ENCODE results near the gene CRABP1. TPM values are rescaled to one million over a fixed set of nuclear protein-coding genes. Genes with fewer than 3 reads are reported as not detected.

CRABP1 gene
- total RNA-seq, 1 donor from 2014 or later: 0.30 TPM

DNA sequence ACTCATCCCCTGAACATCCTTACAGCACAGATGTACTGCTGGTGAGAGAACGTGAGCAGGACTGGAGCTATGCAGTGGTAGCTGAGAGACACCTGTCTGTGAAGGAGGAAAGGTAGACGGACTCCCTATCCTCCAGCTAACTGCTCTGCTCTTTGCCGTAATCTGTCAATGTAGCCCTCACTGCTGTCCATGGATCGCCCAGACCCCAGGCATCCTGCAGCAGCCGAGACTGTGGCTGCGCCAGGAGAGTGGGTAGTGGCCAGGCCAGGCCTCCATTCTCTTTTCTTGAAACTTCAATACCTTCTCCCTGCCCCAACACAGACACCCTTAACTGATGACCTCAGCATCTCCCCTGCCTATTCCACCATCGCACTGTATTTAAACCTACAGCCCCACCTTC lies 44.5 kb downstream of the CRABP1 start:
- no peak for TF ChIP-seq EZH2 (IDR thresholded peaks at IDR 0.05; ENCODE audit: insufficient read depth, low read length)
- TF ChIP-seq, protein P1, sequence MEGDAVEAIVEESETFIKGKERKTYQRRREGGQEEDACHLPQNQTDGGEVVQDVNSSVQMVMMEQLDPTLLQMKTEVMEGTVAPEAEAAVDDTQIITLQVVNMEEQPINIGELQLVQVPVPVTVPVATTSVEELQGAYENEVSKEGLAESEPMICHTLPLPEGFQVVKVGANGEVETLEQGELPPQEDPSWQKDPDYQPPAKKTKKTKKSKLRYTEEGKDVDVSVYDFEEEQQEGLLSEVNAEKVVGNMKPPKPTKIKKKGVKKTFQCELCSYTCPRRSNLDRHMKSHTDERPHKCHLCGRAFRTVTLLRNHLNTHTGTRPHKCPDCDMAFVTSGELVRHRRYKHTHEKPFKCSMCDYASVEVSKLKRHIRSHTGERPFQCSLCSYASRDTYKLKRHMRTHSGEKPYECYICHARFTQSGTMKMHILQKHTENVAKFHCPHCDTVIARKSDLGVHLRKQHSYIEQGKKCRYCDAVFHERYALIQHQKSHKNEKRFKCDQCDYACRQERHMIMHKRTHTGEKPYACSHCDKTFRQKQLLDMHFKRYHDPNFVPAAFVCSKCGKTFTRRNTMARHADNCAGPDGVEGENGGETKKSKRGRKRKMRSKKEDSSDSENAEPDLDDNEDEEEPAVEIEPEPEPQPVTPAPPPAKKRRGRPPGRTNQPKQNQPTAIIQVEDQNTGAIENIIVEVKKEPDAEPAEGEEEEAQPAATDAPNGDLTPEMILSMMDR (IDR thresholded peaks at IDR 0.05; ENCODE audit: insufficient read depth, low read depth, low read length): no peak
- no peak for FAIRE-seq
- H3K4me3 Mint-ChIP-seq (ENCODE audit: unreplicated experiment): no peak overlapping the region
- Histone ChIP-seq H3K4me3 (ENCODE audit: insufficient read depth, low read depth, low read length) (no peak overlapping the region), H3K27ac (ENCODE audit: low read depth, low read length) (no peak overlapping the region), H2AFZ (ENCODE audit: low read depth, low read length) (no peak overlapping the region), H3K4me2 (ENCODE audit: low read length) (no peak overlapping the region), H3K9me3 (ENCODE audit: insufficient read depth, low read depth, low read length) (no peaks in the 10 kb centered on the region), H4K20me1 (ENCODE audit: insufficient read depth, low read length) (no peaks in the 10 kb centered on the region), H3K4me1 (ENCODE audit: insufficient read depth, low read length) (no peaks in the 10 kb centered on the region), H3K27me3 (ENCODE audit: insufficient read depth, low read length) (peaks cover 34% of the 10 kb centered on the region), H3K79me2 (ENCODE audit: insufficient read depth, low read length) (no peaks in the 10 kb centered on the region), H3K9ac (ENCODE audit: low read length) (no peak overlapping the region), H3K36me3 (ENCODE audit: insufficient read depth, low read length) (no peaks in the 10 kb centered on the region)
- H3K36me3 Mint-ChIP-seq (ENCODE audit: low read depth, unreplicated experiment): no peaks in the 10 kb centered on the region
- H3K27ac Mint-ChIP-seq (ENCODE audit: unreplicated experiment): no peak overlapping the region
- H3K27me3 Mint-ChIP-seq (ENCODE audit: low read depth, unreplicated experiment): peaks cover 36% of the 10 kb centered on the region
- peaks cover 9% of the 10 kb centered on the region for H3K9me3 Mint-ChIP-seq (ENCODE audit: unreplicated experiment)
- DNase-seq (ENCODE audit: low read depth): no peak
- peaks cover under 1% of the 10 kb centered on the region for H3K4me1 Mint-ChIP-seq (ENCODE audit: low read depth, unreplicated experiment)

DNA sequence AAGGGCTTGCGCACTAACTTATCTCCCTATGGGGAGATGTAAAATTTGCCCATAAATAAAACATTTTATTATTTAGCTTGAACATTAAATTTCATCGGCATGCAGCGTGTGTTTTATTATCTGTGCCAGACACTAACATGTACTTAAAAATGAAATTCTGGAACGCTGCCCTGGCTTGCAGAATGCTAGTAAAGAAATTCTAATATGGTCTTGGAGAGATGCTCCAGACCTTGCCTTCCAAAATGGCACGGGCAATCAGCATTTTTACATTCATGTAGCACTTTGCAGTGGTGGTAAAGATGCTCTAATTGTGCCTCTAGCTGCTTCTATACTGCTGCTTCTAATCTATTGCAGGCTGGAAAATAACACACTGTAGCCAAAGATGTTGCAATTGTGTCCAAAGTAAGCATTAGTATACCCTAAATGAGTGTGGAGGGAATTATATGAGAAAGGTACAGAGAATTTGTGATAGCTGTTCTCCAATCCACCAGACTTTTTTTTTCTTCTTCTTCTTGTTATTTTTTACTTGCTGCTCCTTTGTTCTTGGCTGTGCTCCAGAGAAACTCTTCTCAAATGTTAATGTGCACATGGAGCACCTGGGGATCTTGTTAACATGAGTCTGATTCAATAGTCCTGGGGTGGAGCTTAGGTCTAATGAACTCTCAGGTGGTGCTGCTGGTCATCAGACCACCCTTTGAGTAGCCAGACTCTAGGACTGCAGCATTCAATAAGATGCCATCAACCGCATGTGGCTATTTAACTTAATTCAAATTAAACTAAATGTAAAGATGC lies 47.3 kb downstream of the CRABP1 start:
- H3K4me1 ChIP-seq (ENCODE audit: insufficient read depth, low read length): no peaks in the 10 kb centered on the region
- no peaks in the 10 kb centered on the region for H3K36me3 ChIP-seq (ENCODE audit: insufficient read depth, low read length)
- no peak overlapping the region for H3K27ac ChIP-seq (ENCODE audit: low read depth, low read length)
- H3K27me3 ChIP-seq (ENCODE audit: insufficient read depth, low read length): peaks cover 36% of the 10 kb centered on the region
- FAIRE-seq: no peak
- no peaks in the 10 kb centered on the region for H3K36me3 Mint-ChIP-seq (ENCODE audit: low read depth, unreplicated experiment)
- no peak for DNase-seq (ENCODE audit: low read depth)
- H3K9me3 ChIP-seq (ENCODE audit: insufficient read depth, low read depth, low read length): no peaks in the 10 kb centered on the region
- no peak overlapping the region for H3K9ac ChIP-seq (ENCODE audit: low read length)
- no peak overlapping the region for H3K4me2 ChIP-seq (ENCODE audit: low read length)
- TF ChIP-seq, protein P1 (IDR thresholded peaks at IDR 0.05; ENCODE audit: insufficient read depth, low read depth, low read length): no peak
- H4K20me1 ChIP-seq (ENCODE audit: insufficient read depth, low read length): no peaks in the 10 kb centered on the region
- H3K4me1 Mint-ChIP-seq (ENCODE audit: low read depth, unreplicated experiment): peaks cover 2% of the 10 kb centered on the region
- peaks cover 44% of the 10 kb centered on the region for H3K27me3 Mint-ChIP-seq (ENCODE audit: low read depth, unreplicated experiment)
- no peak overlapping the region for H3K27ac Mint-ChIP-seq (ENCODE audit: unreplicated experiment)
- no peaks in the 10 kb centered on the region for H3K79me2 ChIP-seq (ENCODE audit: insufficient read depth, low read length)
- H3K4me3 Mint-ChIP-seq (ENCODE audit: unreplicated experiment): no peak overlapping the region
- H2AFZ ChIP-seq (ENCODE audit: low read depth, low read length): no peak overlapping the region
- H3K4me3 ChIP-seq (ENCODE audit: insufficient read depth, low read depth, low read length): no peak overlapping the region
- peaks cover 6% of the 10 kb centered on the region for H3K9me3 Mint-ChIP-seq (ENCODE audit: unreplicated experiment)

DNA sequence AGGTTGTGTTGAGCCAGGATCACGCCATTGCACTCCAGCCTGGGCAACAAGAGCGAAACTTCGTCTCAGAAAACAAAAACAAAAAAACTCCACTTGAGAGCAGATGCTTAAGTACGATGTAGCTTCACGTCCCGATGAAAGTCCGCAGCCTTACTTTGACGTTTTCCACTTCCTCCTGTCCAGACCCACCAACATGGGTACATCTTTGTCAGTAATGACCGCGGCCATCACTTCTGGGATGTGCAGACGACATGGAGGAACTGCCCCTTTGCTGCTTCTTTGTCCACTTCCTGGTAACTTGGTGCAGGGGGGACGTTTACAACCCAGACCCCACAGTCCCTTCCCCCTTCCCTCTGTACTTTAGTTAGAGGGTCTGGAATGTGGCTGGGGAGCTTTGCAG lies 48.7 kb downstream of the CRABP1 start:
- H4K20me1 ChIP-seq (ENCODE audit: insufficient read depth, low read length): no peaks in the 10 kb centered on the region
- Mint-ChIP-seq H3K27ac (ENCODE audit: unreplicated experiment) (no peak overlapping the region), H3K27me3 (ENCODE audit: low read depth, unreplicated experiment) (peaks cover 36% of the 10 kb centered on the region), H3K4me1 (ENCODE audit: low read depth, unreplicated experiment) (peaks cover 2% of the 10 kb centered on the region), H3K9me3 (ENCODE audit: unreplicated experiment) (peaks cover 6% of the 10 kb centered on the region), H3K4me3 (ENCODE audit: unreplicated experiment) (no peak overlapping the region), H3K36me3 (ENCODE audit: low read depth, unreplicated experiment) (no peaks in the 10 kb centered on the region)
- no peaks in the 10 kb centered on the region for H3K9me3 ChIP-seq (ENCODE audit: insufficient read depth, low read depth, low read length)
- H3K79me2 ChIP-seq (ENCODE audit: insufficient read depth, low read length): no peaks in the 10 kb centered on the region
- no peak overlapping the region for H3K4me2 ChIP-seq (ENCODE audit: low read length)
- H3K27me3 ChIP-seq (ENCODE audit: insufficient read depth, low read length): peaks cover 29% of the 10 kb centered on the region
- DNase-seq (ENCODE audit: low read depth) (no peak), FAIRE-seq (no peak)
- no peaks in the 10 kb centered on the region for H3K36me3 ChIP-seq (ENCODE audit: insufficient read depth, low read length)
- H3K4me3 ChIP-seq (ENCODE audit: insufficient read depth, low read depth, low read length): no peak overlapping the region
- no peaks in the 10 kb centered on the region for H3K4me1 ChIP-seq (ENCODE audit: insufficient read depth, low read length)
- no peak overlapping the region for H2AFZ ChIP-seq (ENCODE audit: low read depth, low read length)
- no peak for TF ChIP-seq EZH2 (IDR thresholded peaks at IDR 0.05; ENCODE audit: insufficient read depth, low read length)
- TF ChIP-seq, protein P1 (IDR thresholded peaks at IDR 0.05; ENCODE audit: insufficient read depth, low read depth, low read length): no peak
- no peak overlapping the region for H3K9ac ChIP-seq (ENCODE audit: low read length)
- H3K27ac ChIP-seq (ENCODE audit: low read depth, low read length): no peak overlapping the region
